LNCAP (cell line): Measurements from ENCODE around the gene AKT3.

Experiments
- CTCF ChIP-seq: fragments of 450-650 bp; IDR thresholded peaks from 2 replicates; pipeline ENCODE4 v1.5.1; 2017; ENCODE audit warnings: mild to moderate bottlenecking

The AKT3 gene

GRCh38 chr1:243792401-243792800 lies 57.6 kb downstream of the AKT3 start:
- TF ChIP-seq CTCF: no peak

- no peak for TF ChIP-seq CTCF
Measured at GRCh38 chr1:243791586-243792267, 58.3 kb downstream of the AKT3 start.

GRCh38 chr1:243790404-243790803 lies 59.6 kb downstream of the AKT3 start:
- TF ChIP-seq CTCF: no peak

- no peak for TF ChIP-seq CTCF
Measured at GRCh38 chr1:243786531-243786930, 63.5 kb downstream of the AKT3 start.

- no peak for TF ChIP-seq CTCF
Measured at GRCh38 chr1:243784506-243784905, 65.5 kb downstream of the AKT3 start.

GRCh38 chr1:243783714-243784113 lies 66.3 kb downstream of the AKT3 start:
- no peak for TF ChIP-seq CTCF

- no peak for TF ChIP-seq CTCF
Measured at GRCh38 chr1:243770860-243771259, 79.2 kb downstream of the AKT3 start.

- no peak for TF ChIP-seq CTCF
Measured at GRCh38 chr1:243765676-243766075, 84.4 kb downstream of the AKT3 start.
